Activated naive CD4-positive, alpha-beta T cell treated with anti-CD3 and anti-CD28 coated beads for 36 hours (primary cell): ENCODE measurements around the gene ACYP1. TPM values are rescaled to one million over a fixed set of nuclear protein-coding genes. Genes with fewer than 3 reads are reported as not detected.
A peak's percentile ranks its signal among the peaks of the same experiment; 100 is the strongest.

Source experiments
- CTCF ChIA-PET: fragments of 350-600 bp; sonication (Branson Sonifier 250); formaldehyde crosslinking; loops from one replicate; lab custom pipeline; 2021; ENCODE audit warnings: antibody characterized with exemption; lab: Charles Lee
- DNase-seq: peaks from one replicate; pipeline ENCODE4 v3.0.0-alpha.2; 2020
- H3K27ac Mint-ChIP-seq: one replicate; pipeline ENCODE4 v1.8.0; 2021; ENCODE audit warnings: mild to moderate bottlenecking, mixed read lengths
- H3K27me3 Mint-ChIP-seq: one replicate; pipeline ENCODE4 v1.8.0; 2021; ENCODE audit warnings: low read depth, mixed read lengths
- H3K36me3 Mint-ChIP-seq: one replicate; pipeline ENCODE4 v1.8.0; 2021; ENCODE audit warnings: low read depth, mixed read lengths
- H3K4me1 Mint-ChIP-seq: one replicate; pipeline ENCODE4 v1.8.0; 2021; ENCODE audit warnings: low read depth, mixed read lengths
- H3K4me3 Mint-ChIP-seq: one replicate; pipeline ENCODE4 v1.8.0; 2021; ENCODE audit warnings: mild to moderate bottlenecking, moderate library complexity, mixed read lengths
- H3K9me3 Mint-ChIP-seq: one replicate; pipeline ENCODE4 v1.8.0; 2021; ENCODE audit warnings: mixed read lengths
- intact Hi-C: fragments of 100-400 bp; cut with micrococcal nuclease; formaldehyde crosslinking; loops from one replicate; pipeline ENCODE4 v1.15.1; 2023
- total RNA-seq, 2 experiments: library from RNA; stranded (reverse); gene quantifications; one replicate each; pipeline ENCODE4 v1.2.3, GENCODE V29; 2021

The ACYP1 gene
- total RNA-seq, 2 experiments from 2014 or later: 46.3 to 50.5 TPM

DNA sequence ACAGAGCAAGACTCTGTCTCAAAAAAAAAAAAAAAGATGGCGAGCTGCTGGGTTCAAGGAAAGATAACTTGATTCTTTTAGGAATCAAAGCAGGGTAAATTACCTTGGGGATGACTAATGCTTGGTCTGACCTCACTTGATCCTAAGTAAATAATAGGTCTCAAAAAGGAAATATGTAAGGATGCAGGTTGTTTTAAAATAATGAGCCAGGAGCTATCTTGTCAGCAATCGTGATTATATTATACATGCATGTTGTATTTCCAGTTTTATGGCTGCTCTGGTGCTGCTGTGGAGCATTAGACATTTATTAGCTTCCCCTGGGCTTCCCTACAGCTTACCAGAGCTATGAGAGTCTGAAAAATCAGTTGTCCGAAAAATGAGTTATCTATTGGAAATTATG is 58.5 kb downstream of the ACYP1 start:
- no peak overlapping the region for H3K4me3 Mint-ChIP-seq
- intact Hi-C loops: no loop called here
- H3K36me3 Mint-ChIP-seq: peaks cover 36% of the 10 kb centered on the region
- no peaks in the 10 kb centered on the region for H3K27me3 Mint-ChIP-seq
- peaks cover 31% of the 10 kb centered on the region for H3K4me1 Mint-ChIP-seq
- DNase-seq: no peak
- no peak overlapping the region for H3K27ac Mint-ChIP-seq
- H3K9me3 Mint-ChIP-seq: peaks cover 4% of the 10 kb centered on the region
- CTCF ChIA-PET: interaction anchor here (1.3 kb wide), 1 partner anchor 18 kb away, joined by 3 read pairs; no protein-coding TSS in a partner anchor

DNA sequence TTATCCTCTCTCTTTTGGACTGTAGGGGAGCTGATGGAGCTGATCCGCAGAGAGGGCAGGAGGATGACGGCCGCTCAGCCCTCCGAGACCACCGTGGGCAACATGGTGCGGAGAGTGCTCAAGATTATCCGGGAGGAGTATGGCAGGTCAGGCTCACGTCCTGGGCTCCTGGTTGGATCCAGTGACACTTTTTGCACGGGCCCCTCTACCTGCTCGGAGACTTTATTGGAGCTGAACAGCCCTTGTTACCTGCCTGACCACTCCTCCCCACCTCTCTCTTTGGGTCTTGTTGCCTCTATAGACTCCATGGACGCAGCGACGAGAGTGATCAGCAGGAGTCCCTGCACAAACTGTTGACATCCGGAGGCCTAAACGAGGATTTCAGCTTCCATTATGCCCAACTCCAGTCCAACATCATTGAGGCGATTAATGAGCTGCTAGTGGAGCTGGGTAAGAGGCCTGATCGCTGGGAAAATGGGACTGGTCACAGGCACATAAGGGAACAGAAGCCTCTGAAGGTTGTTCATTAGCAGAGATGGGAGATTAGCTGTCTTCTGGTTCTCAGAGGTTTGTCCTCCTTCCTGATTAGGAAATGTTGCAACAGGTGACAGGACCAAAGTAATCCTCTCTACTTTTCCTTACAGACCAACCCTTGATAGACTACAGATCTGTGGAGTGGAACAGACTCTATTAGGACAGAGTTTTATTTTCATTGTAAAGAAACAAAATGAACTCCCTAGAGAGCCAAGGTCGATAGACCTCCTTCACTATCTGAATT is 60.4 kb downstream of the ACYP1 start:
- H3K27ac Mint-ChIP-seq: peak overlapping the region; percentile 89
- peak overlapping the region; percentile 99 for H3K4me3 Mint-ChIP-seq
- H3K36me3 Mint-ChIP-seq: peaks cover 28% of the 10 kb centered on the region
- H3K4me1 Mint-ChIP-seq: peaks cover 31% of the 10 kb centered on the region
- DNase-seq: peak; percentile 9
- H3K27me3 Mint-ChIP-seq: no peaks in the 10 kb centered on the region
- H3K9me3 Mint-ChIP-seq: peaks cover 4% of the 10 kb centered on the region
- CTCF ChIA-PET: interaction anchor here (0.6 to 2.8 kb wide), 5 partner anchors 11 to 143 kb away, joined by 3 to 12 read pairs (median 10); no protein-coding TSS in a partner anchor
- intact Hi-C loops: loop anchor here (2.0 kb wide), 2 partner anchors 211 to 291 kb away; no protein-coding TSS in a partner anchor

Other genes with a start within 250 kb of the ACYP1 start
- gene PROX2, start 187.9 kb downstream of the ACYP1 start, total RNA-seq: under 1 TPM; 0.07 to 0.41 TPM
- gene DLST, start 182.1 kb downstream of the ACYP1 start, total RNA-seq: 100 to 1,000 TPM; 126 to 132 TPM
- gene RPS6KL1, start 140.8 kb downstream of the ACYP1 start, total RNA-seq: 1 to 10 TPM; 4.5 to 6.8 TPM
- gene PGF, start 108.4 kb downstream of the ACYP1 start, total RNA-seq: under 1 TPM in 1 of 2 experiments, not detected in 1; 0.10 TPM
- 10 to 100 TPM; 64.8 to 65.4 TPM for gene EIF2B2, start 61.1 kb downstream of the ACYP1 start, total RNA-seq
- 10 to 100 TPM; 17.3 to 18.5 TPM for gene MLH3, start 12.6 kb downstream of the ACYP1 start, total RNA-seq
- gene ZC2HC1C, start 5.6 kb upstream of the ACYP1 start, total RNA-seq: under 1 TPM; 0.64 to 0.86 TPM
- 10 to 100 TPM; 53.5 to 55.6 TPM for gene NEK9, start 63.0 kb upstream of the ACYP1 start, total RNA-seq
- 100 to 1,000 TPM; 151 to 156 TPM for gene TMED10, start 112.6 kb upstream of the ACYP1 start, total RNA-seq
- 10 to 100 TPM; 34.5 to 35.7 TPM for gene FOS, start 214.8 kb upstream of the ACYP1 start, total RNA-seq